Measurements from ENCODE around the gene ZMPSTE24.

GRCh38 chr1:40256401-40257084 is 1.5 kb upstream of the ZMPSTE24 start:
- no peak for TF ChIP-seq JUN (IDR thresholded peaks at IDR 0.05)
- TF ChIP-seq CTCF (IDR thresholded peaks at IDR 0.05): no peak

Data from A549 (cell line).